ENCODE results near the gene IL17RC. TPM values are rescaled to one million over a fixed set of nuclear protein-coding genes. Genes with fewer than 3 reads are reported as not detected.

IL17RC gene
- total and polyA plus RNA-seq, 2 of the 4 experiments (the other 2 are of a cell fraction): 20.8 to 28.3 TPM

DNA sequence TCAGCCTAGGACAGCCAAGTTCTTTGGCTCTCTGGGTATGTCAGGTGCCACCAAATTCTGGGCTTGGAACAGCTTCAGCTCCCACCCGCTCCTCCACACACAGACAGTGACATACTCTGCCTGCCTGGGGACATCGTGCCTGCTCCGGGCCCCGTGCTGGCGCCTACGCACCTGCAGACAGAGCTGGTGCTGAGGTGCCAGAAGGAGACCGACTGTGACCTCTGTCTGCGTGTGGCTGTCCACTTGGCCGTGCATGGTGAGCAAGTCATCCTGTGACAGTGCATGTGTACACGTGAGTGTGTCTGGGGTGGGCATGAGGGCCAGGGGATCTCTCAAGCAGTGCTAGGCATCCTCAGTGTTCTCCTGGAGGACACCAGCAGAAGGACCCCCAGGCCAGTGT, 922 bp downstream of the IL17RC start:
- H3K27me3 ChIP-seq (ENCODE audit: control insufficient read depth, insufficient read depth, low read length): no peaks in the 10 kb centered on the region
- H4K5ac ChIP-seq (ENCODE audit: low read depth, low read length): peak overlapping the region; percentile 2; the same call in 1 of the 2 replicates
- no peak overlapping the region for H3K56ac ChIP-seq (ENCODE audit: extremely low read depth, insufficient read depth, low read length)
- H2BK120ac ChIP-seq (ENCODE audit: low read depth, low read length): no peak overlapping the region
- H3K9me1 ChIP-seq (ENCODE audit: insufficient read depth, low read length): peaks cover 11% of the 10 kb centered on the region
- H3K4me2 ChIP-seq (ENCODE audit: low read depth, low read length): peak overlapping the region; percentile 94; the same call in 1 of the 2 replicates
- peak overlapping the region; percentile 78 for H2AK9ac ChIP-seq (replicated peaks; ENCODE audit: low read depth, low read length, poor library complexity)
- H3K36me3 ChIP-seq (ENCODE audit: control insufficient read depth, insufficient read depth, low read length): peaks cover 2% of the 10 kb centered on the region; the same call in 1 of the 2 replicates
- no peak overlapping the region for H3K27ac ChIP-seq (ENCODE audit: insufficient read depth, low read length)
- H4K8ac ChIP-seq (ENCODE audit: low read depth in 2 of 2, low read length in 2 of 2): peak overlapping the region in 1 of 2 experiments; percentile 73; a peak in 1 of 4 replicates
- intact Hi-C loops (cut with micrococcal nuclease) (loop anchor here (5.0 kb wide), 1 partner anchor 201 kb away; no protein-coding TSS in a partner anchor), in situ Hi-C loops (cut with MboI; ENCODE audit: low sequenced_read_pairs) (no loop called here), dilution Hi-C loops (cut with HindIII; ENCODE audit: low sequenced_read_pairs, unreplicated experiment) (no loop called here)
- H3K14ac ChIP-seq (replicated peaks; ENCODE audit: low read depth, low read length): no peak overlapping the region
- no peak overlapping the region for H3K4me3 ChIP-seq (ENCODE audit: insufficient read depth, low read depth, low read length)
- H3K4ac ChIP-seq (ENCODE audit: low read depth, low read length): peak overlapping the region; percentile 59; the same call in 1 of the 2 replicates
- ATAC-seq (ENCODE audit: low read depth) (no peak), DNase-seq (no peak)
- 0 out of 2 replicates have a peak overlapping the region, but pooled peaks have one; percentile 15 for H2AK5ac ChIP-seq (ENCODE audit: low read depth, low read length)
- no peak overlapping the region for H4K91ac ChIP-seq (ENCODE audit: insufficient read depth, low read depth, low read length)
- no peak overlapping the region for H2BK15ac ChIP-seq (ENCODE audit: low read depth, low read length)
- no peak overlapping the region for H3K18ac ChIP-seq (ENCODE audit: low read depth, low read length)
- TF ChIP-seq BHLHE40 (IDR thresholded peaks at IDR 0.05; ENCODE audit: low read depth, low read length): no peak
- TF ChIP-seq CHD1 (IDR thresholded peaks at IDR 0.05; ENCODE audit: low read depth, low read length): no peak
- TF ChIP-seq SMC3 (IDR thresholded peaks at IDR 0.05; ENCODE audit: low read depth, low read length): no peak
- TF ChIP-seq, protein P1, sequence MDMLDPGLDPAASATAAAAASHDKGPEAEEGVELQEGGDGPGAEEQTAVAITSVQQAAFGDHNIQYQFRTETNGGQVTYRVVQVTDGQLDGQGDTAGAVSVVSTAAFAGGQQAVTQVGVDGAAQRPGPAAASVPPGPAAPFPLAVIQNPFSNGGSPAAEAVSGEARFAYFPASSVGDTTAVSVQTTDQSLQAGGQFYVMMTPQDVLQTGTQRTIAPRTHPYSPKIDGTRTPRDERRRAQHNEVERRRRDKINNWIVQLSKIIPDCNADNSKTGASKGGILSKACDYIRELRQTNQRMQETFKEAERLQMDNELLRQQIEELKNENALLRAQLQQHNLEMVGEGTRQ (IDR thresholded peaks at IDR 0.05; ENCODE audit: low read depth, low read length): no peak
- TF ChIP-seq RAD21 (IDR thresholded peaks at IDR 0.05; ENCODE audit: low read length): no peak
- TF ChIP-seq MAFK (IDR thresholded peaks at IDR 0.05; ENCODE audit: low read depth, low read length): no peak
- no peak for TF ChIP-seq RFX5 (IDR thresholded peaks at IDR 0.05; ENCODE audit: low read depth, low read length)
- no peak for TF ChIP-seq FOS (IDR thresholded peaks at IDR 0.05; ENCODE audit: low read depth, low read length)
- no peak for TF ChIP-seq MAZ (IDR thresholded peaks at IDR 0.05; ENCODE audit: borderline replicate concordance, low read depth, low read length)
- TF ChIP-seq MXI1 (IDR thresholded peaks at IDR 0.05; ENCODE audit: borderline replicate concordance, low read depth, low read length): no peak
- TF ChIP-seq, protein P2, sequence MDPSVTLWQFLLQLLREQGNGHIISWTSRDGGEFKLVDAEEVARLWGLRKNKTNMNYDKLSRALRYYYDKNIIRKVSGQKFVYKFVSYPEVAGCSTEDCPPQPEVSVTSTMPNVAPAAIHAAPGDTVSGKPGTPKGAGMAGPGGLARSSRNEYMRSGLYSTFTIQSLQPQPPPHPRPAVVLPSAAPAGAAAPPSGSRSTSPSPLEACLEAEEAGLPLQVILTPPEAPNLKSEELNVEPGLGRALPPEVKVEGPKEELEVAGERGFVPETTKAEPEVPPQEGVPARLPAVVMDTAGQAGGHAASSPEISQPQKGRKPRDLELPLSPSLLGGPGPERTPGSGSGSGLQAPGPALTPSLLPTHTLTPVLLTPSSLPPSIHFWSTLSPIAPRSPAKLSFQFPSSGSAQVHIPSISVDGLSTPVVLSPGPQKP (IDR thresholded peaks at IDR 0.05; ENCODE audit: borderline replicate concordance, low read depth, low read length): no peak
- TF ChIP-seq RCOR1 (IDR thresholded peaks at IDR 0.05; ENCODE audit: insufficient replicate concordance, low read length): no peak
- TF ChIP-seq NFE2L2 (IDR thresholded peaks at IDR 0.05; ENCODE audit: low read depth, low read length): no peak
- no peak for TF ChIP-seq CTCF (conservative IDR thresholded peaks at IDR 0.05; ENCODE audit: low read depth, low read length)
- TF ChIP-seq CEBPB (IDR thresholded peaks at IDR 0.05; ENCODE audit: low read depth, low read length): no peak
- no peaks in the 10 kb centered on the region for H3K9me3 ChIP-seq (ENCODE audit: control insufficient read depth, insufficient read depth, low read length)
- no peak overlapping the region for H3K23ac ChIP-seq (ENCODE audit: low read depth, low read length)
- H2AFZ ChIP-seq (replicated peaks; ENCODE audit: low read length, poor library complexity): no peak overlapping the region
- CTCF ChIA-PET: no interaction called here
- H3K9ac ChIP-seq (ENCODE audit: low read depth, low read length): peak overlapping the region; percentile 1; the same call in 1 of the 2 replicates
- 89% methylated on average over 7 of the region's 10 CpGs; no CpG with 5 or more reads in 1 of the 2 experiments for WGBS, 2 experiments (ENCODE audit: extremely low coverage in 2 of 2, insufficient read length in 1 of 2)
- H2BK20ac ChIP-seq (ENCODE audit: low read depth, low read length): no peak overlapping the region
- H3K4me1 ChIP-seq (ENCODE audit: control insufficient read depth, insufficient read depth, low read length): peaks cover 30% of the 10 kb centered on the region
- H4K20me1 ChIP-seq (ENCODE audit: insufficient read depth, low read length): no peaks in the 10 kb centered on the region
- POLR2A ChIA-PET (ENCODE audit: unreplicated experiment): no interaction called here
- H2BK5ac ChIP-seq (ENCODE audit: low read depth, low read length, poor library complexity, severe bottlenecking): no peak overlapping the region
- no TSS peak for BruUV-seq (replicated peaks)
- peaks cover 7 to 38% of the 10 kb centered on the region in 2 experiments; a peak in 3 of 4 replicates for H3K79me1 ChIP-seq (ENCODE audit: low read depth in 1 of 2, low read length in 2 of 2)
